B cell (primary cell): ENCODE results near the gene DAZAP1. TPM values are rescaled to one million over a fixed set of nuclear protein-coding genes. Genes with fewer than 3 reads are reported as not detected.

Source experiments
- ATAC-seq: fragments of 200-7000 bp; cut with Tn5 transposase; one replicate; pipeline ENCODE4 v1.10.0; 2021; ENCODE audit warnings: low read depth, mild to moderate bottlenecking, moderate number of reproducible peaks, moderate library complexity
- CTCF ChIA-PET: fragments of 350-600 bp; sonication (Branson Sonifier 250); formaldehyde crosslinking; loops from one replicate; lab custom pipeline; 2021; ENCODE audit warnings: antibody characterized with exemption, inconsistent platforms; lab: Charles Lee
- POLR2A ChIA-PET: fragments of 350-600 bp; sonication (Branson Sonifier 250); formaldehyde crosslinking; loops from one replicate; lab custom pipeline; 2021; ENCODE audit warnings: antibody characterized with exemption; lab: Charles Lee
- DNase-seq: peaks from one replicate; pipeline ENCODE4 v3.0.0; 2013
- H2AFZ ChIP-seq: 2 replicates; pipeline ENCODE4 v1.6.1; 2012; ENCODE audit warnings: mild to moderate bottlenecking, low read depth, low read length; ENCODE audit not compliant: insufficient read depth, poor library complexity, severe bottlenecking
- H3K27ac ChIP-seq, 2 donors: 1 replicate in 1 of 2; 2 replicates in 1 of 2; pipeline ENCODE4 v1.5.1; 2012 to 2013; ENCODE audit warnings: low read length in 2 of 2, mild to moderate bottlenecking in 2 of 2, moderate library complexity in 1 of 2
- H3K27me3 ChIP-seq, 4 experiments: fragments of 200-600 bp in 1 of 4; sonication (generic) in 1 of 4; replicated peaks in 1 of 4; 1 replicate in 2 of 4; 2 replicates in 2 of 4; pipeline versions ENCODE4 v1.6.1 to v1.7.0; 2013 to 2016; ENCODE audit warnings: low read length in 3 of 4, mild to moderate bottlenecking in 2 of 4, mixed read lengths in 1 of 4, moderate library complexity in 1 of 4; ENCODE audit not compliant: insufficient read depth in 4 of 4, control insufficient read depth in 3 of 4; ENCODE audit errors: control extremely low read depth in 1 of 4
- H3K36me3 ChIP-seq, 2 experiments: replicated peaks in 1 of 2; 1 replicate in 1 of 2; 2 replicates in 1 of 2; pipeline versions ENCODE4 v1.6.1 to v1.7.1; 2013; ENCODE audit warnings: low read length in 1 of 2; ENCODE audit not compliant: insufficient read depth in 2 of 2, control insufficient read depth in 1 of 2; ENCODE audit errors: control extremely low read depth in 1 of 2, extremely low read depth in 1 of 2
- H3K4me1 ChIP-seq, 2 donors: fragments of 200-600 bp in 1 of 2; sonication (generic) in 1 of 2; 1 replicate in 1 of 2; 2 replicates in 1 of 2; pipeline versions ENCODE4 v1.5.1 to v1.6.1; 2013 to 2017; ENCODE audit warnings: low read length in 2 of 2; ENCODE audit not compliant: control insufficient read depth in 2 of 2, insufficient read depth in 2 of 2
- H3K4me2 ChIP-seq: replicated peaks from 2 replicates; pipeline ENCODE3; 2012; ENCODE audit warnings: mild to moderate bottlenecking, low read depth, low read length; ENCODE audit not compliant: poor library complexity, severe bottlenecking
- H3K4me3 ChIP-seq, 5 experiments: fragments of 200-600 bp in 1 of 5; sonication (generic) in 1 of 5; 1 replicate in 3 of 5; 2 replicates in 2 of 5; pipeline versions ENCODE4 v1.5.1 to v1.7.0; 2011 to 2016; ENCODE audit warnings: low read length in 4 of 5, mild to moderate bottlenecking in 4 of 5, low read depth in 2 of 5, control low read depth in 1 of 5, moderate library complexity in 1 of 5; ENCODE audit not compliant: insufficient read depth in 1 of 5; ENCODE audit errors: control extremely low read depth in 1 of 5, extremely low read depth in 1 of 5
- H3K79me2 ChIP-seq: fragments of 200-600 bp; sonication (generic); one replicate; pipeline ENCODE4 v1.6.0; 2016; ENCODE audit warnings: low read length; ENCODE audit not compliant: control insufficient read depth, insufficient read depth
- H3K9ac ChIP-seq: fragments of 200-600 bp; sonication (generic); 2 replicates; pipeline ENCODE4 v1.6.1; 2017; ENCODE audit warnings: mild to moderate bottlenecking, low read length, moderate library complexity
- H3K9me3 ChIP-seq, 3 donors: one replicate each; pipeline versions ENCODE4 v1.6.1 to v1.7.1; 2013; ENCODE audit warnings: low read length in 2 of 3; ENCODE audit not compliant: control insufficient read depth in 2 of 3, insufficient read depth in 1 of 3; ENCODE audit errors: control extremely low read depth in 1 of 3
- H4K20me1 ChIP-seq: 2 replicates; pipeline ENCODE4 v1.6.0; 2012; ENCODE audit warnings: mild to moderate bottlenecking, low read length; ENCODE audit not compliant: insufficient read depth, control insufficient read depth, poor library complexity, severe bottlenecking
- H3K27ac Mint-ChIP-seq: one replicate; pipeline ENCODE4 v1.8.0; 2021; ENCODE audit warnings: mixed read lengths
- H3K27me3 Mint-ChIP-seq: one replicate; pipeline ENCODE4 v1.8.0; 2021; ENCODE audit warnings: mixed read lengths
- H3K4me1 Mint-ChIP-seq: one replicate; pipeline ENCODE4 v1.8.0; 2021; ENCODE audit warnings: mixed read lengths
- H3K4me3 Mint-ChIP-seq: one replicate; pipeline ENCODE4 v1.8.0; 2021; ENCODE audit warnings: mixed read lengths
- H3K9me3 Mint-ChIP-seq: one replicate; pipeline ENCODE4 v1.8.0; 2022; ENCODE audit warnings: mixed read lengths; ENCODE audit not compliant: insufficient read depth
- EZH2 ChIP-seq: IDR thresholded peaks from 2 replicates; pipeline ENCODE4 v1.6.1; 2012; ENCODE audit warnings: borderline replicate concordance, low read depth, mild to moderate bottlenecking, moderate library complexity, low read length; ENCODE audit not compliant: insufficient read depth, poor library complexity, severe bottlenecking
- WGBS: methylation state at CpG from one replicate; pipeline ENCODE4 v1.1.5; 2013; ENCODE audit warnings: missing lambda C conversion rate; ENCODE audit not compliant: insufficient coverage; 5-methylcytosine and 5-hydroxymethylcytosine counted together
- intact Hi-C: fragments of 100-400 bp; cut with micrococcal nuclease; formaldehyde crosslinking; loops from one replicate; pipeline ENCODE4 v1.10.0; 2022
- polyA plus RNA-seq: library from polyadenylated mRNA; depleted of rRNA; stranded (reverse); fragments of >200 nt; gene quantifications from 2 replicates; pipeline ENCODE4 v1.2.3, GENCODE V29; 2012
- total RNA-seq, 2 donors: library from RNA; stranded (reverse); fragments of 120-200 nt in 1 of 2; gene quantifications; 1 replicate in 1 of 2; 2 replicates in 1 of 2; pipeline versions ENCODE4 v1.2.3 to v1.2.4, GENCODE V29; 2013 to 2022
- TF ChIP-seq, protein P1 (sequence below): fragments of 200-600 bp; IDR thresholded peaks from one replicate; pipeline ENCODE4 v1.8.0; 2022; ENCODE audit warnings: antibody characterized with exemption, mild to moderate bottlenecking

The DAZAP1 gene
- total and polyA plus RNA-seq, 2 donors (not counting 1 experiment from before 2014, with no cell fraction given): 54.8 to 125 TPM

GRCh38 chr19:1471010-1471514 lies 63.7 kb downstream of the DAZAP1 start:
- Histone ChIP-seq H3K4me3 (peak overlapping the region in 4 of 5 experiments; percentile 32 to 55 (median 53)), H2AFZ (no peak overlapping the region), H3K9me3 (peaks cover 0 to 7% (median 0%) of the 10 kb centered on the region in 3 donors), H3K4me1 (peaks cover 50 to 58% of the 10 kb centered on the region in 2 donors), H3K27me3 (peaks cover 0 to 53% (median 18%) of the 10 kb centered on the region in 4 experiments), H3K9ac (peak overlapping the region; percentile 66), H4K20me1 (peaks cover 93% of the 10 kb centered on the region), H3K4me2 (peak overlapping the region; percentile 98), H3K36me3 (no peaks in the 10 kb centered on the region), H3K79me2 (peaks cover 17% of the 10 kb centered on the region), H3K27ac (no peak overlapping the region)
- Mint-ChIP-seq H3K4me1 (peaks cover 20% of the 10 kb centered on the region), H3K9me3 (no peaks in the 10 kb centered on the region), H3K27me3 (peaks cover 3% of the 10 kb centered on the region), H3K27ac (peak overlapping the region; percentile 32), H3K4me3 (peak overlapping the region; percentile 80)
- no peak for TF ChIP-seq EZH2
- TF ChIP-seq, protein P1, sequence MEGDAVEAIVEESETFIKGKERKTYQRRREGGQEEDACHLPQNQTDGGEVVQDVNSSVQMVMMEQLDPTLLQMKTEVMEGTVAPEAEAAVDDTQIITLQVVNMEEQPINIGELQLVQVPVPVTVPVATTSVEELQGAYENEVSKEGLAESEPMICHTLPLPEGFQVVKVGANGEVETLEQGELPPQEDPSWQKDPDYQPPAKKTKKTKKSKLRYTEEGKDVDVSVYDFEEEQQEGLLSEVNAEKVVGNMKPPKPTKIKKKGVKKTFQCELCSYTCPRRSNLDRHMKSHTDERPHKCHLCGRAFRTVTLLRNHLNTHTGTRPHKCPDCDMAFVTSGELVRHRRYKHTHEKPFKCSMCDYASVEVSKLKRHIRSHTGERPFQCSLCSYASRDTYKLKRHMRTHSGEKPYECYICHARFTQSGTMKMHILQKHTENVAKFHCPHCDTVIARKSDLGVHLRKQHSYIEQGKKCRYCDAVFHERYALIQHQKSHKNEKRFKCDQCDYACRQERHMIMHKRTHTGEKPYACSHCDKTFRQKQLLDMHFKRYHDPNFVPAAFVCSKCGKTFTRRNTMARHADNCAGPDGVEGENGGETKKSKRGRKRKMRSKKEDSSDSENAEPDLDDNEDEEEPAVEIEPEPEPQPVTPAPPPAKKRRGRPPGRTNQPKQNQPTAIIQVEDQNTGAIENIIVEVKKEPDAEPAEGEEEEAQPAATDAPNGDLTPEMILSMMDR: no peak
- POLR2A ChIA-PET: interaction anchor here (0.7 to 1.5 kb wide), 3 partner anchors 17 to 26 kb away, joined by 4 to 5 read pairs (median 4); no protein-coding TSS in a partner anchor
- CTCF ChIA-PET: interaction anchor here (0.8 to 1.3 kb wide), 3 partner anchors 13 to 201 kb away, joined by 3 to 4 read pairs (median 4); no protein-coding TSS in a partner anchor
- ATAC-seq (peak; percentile 22), DNase-seq (peak; percentile 53)
- WGBS: 7% methylated on average over 28 of the region's 28 CpGs
- intact Hi-C loops: loop anchor here (2.0 kb wide), 1 partner anchor 20 kb away; the partner anchor contains the start of genes PCSK4 and REEP6
